GM19395 (cell line): ENCODE data around the gene PIH1D2.
"Not testable (repeated sequence)": the region's sequence is repeated elsewhere in the genome, so short reads cannot be mapped to it uniquely, and the experiment has no call there.

ENCODE experiments used
- ATAC-seq: cut with Tn5 transposase; IDR thresholded peaks from one replicate; pipeline ENCODE4 v1.9.1; 2021; ENCODE audit warnings: mild to moderate bottlenecking, moderate library complexity; ENCODE audit not compliant: unreplicated experiment

PIH1D2 gene

DNA sequence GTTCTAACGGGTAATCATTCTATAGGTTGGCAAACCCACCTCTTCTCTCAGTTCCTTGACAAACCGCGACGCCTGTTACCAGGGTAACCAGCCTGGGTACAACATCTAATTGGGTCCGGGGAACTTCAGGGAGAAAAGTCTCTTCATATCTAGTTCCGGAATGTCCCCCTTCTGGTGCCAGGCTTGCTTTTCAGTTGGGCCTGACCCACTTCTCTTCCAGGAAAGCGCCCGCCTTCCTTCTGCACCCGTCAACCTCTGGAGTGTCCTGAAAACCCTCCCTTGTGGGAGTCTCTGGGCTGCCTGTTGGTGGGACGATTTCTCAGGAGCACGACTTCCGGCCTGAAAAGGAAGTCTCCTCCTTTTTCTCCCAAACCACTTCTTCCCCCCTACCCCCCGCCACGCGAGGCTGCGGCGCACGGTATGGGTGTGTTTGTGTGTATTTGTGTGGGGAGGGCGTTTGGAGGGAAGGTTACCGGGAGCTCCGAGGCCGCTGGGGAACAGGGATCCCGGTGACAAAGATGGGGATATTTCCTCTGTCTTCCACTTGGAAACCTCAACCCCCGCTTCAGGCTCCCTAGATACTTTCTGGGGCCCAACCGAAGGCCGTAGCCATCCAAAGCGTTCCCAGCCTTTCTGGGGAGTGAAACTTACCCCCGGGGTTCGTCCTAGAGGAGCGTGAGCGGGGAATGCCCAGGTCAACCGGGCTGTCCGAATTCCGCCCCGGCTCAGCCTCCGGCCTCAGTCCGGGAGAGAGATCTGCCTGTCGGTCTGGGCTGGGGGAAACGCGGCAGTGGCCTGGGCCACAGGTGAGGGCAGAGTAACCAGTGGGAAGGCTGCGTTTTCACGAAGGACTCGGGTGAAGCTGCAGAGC, at the start of gene PIH1D2, which contains the start of gene NKAPD1:
Gene PIH1D2 (minus strand): TSS at position 77 of the 871 bp plus-strand sequence. CDS start 843 bp downstream, outside the sequence.
Gene NKAPD1 (plus strand): TSS at position 359 of the 871 bp plus-strand sequence. CDS start 1,276 bp downstream, outside the sequence.
- ATAC-seq = peak; percentile 93

GRCh38 chr11:112123129-112123528, 49.3 kb upstream of the PIH1D2 start:
- no peak for ATAC-seq

GRCh38 chr11:112121981-112122615, 48.3 kb upstream of the PIH1D2 start:
- ATAC-seq = no peak

DNA sequence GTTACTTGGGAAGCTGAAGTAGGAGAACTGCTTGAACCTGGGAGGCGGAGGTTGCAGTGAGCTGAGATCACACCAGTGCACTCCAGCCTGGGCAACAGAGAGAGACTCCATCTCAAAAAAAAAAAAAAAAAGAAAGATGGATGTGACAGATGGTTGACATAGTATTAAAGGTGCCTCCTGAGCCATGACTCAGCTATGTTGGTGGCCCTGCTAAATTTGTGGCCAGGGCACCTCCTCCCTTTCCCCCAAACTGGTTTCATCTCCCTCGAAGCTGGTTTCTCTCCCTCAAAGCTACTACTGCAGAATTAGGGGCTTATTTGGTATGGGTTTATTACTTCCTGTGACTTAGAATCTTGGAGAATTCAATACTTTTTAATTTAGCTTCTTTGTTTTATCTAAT, 44.4 kb upstream of the PIH1D2 start:
- ATAC-seq = no peak

GRCh38 chr11:112115386-112115785, 41.6 kb upstream of the PIH1D2 start:
- no peak for ATAC-seq

DNA sequence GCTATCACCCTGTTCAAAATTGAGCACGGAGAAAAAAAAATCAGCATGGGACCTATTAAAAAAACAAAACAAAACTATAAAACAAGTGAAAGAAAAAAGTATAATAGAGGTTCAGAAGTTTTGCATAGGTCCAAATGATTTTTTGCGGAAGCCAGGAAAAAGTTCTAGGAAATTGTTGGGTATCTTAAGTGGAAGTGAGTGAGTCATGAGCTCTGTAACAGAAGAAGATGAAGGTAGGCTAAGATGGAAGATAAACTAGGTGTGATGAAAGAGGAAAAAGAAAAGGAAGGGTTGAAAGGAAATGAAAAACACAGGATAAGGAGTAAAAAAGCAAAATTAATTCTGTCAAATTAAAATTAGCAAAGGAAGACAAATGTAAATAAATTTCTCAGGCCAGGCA, 40.6 kb upstream of the PIH1D2 start:
- ATAC-seq = no peak

- no peak for ATAC-seq
These were observed 40.0 kb upstream of the PIH1D2 start for GRCh38 chr11:112113539-112114457.

DNA sequence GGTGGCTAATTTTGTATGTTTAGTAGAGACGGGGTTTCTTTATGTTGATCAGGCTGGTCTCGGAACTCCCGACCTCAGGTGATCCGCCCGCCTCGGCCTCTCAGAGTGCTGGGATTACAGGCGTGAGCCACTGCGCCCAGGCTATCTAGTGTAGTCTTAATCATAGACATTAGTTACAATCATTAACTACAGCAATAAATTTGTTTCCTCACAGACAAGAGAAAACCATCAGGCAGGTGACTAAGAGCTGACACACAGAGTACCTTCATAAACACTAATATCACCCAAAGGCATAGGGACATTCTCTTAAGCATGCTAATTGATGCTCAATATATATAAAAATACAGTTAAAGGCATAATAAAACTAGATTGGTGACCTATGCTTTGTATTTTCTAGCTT, 32.3 kb upstream of the PIH1D2 start:
- no peak for ATAC-seq

GRCh38 chr11:112103446-112103845, 29.6 kb upstream of the PIH1D2 start:
- no peak for ATAC-seq

- ATAC-seq = no peak
These were observed 26.6 kb upstream of the PIH1D2 start for GRCh38 chr11:112100462-112100861.

- ATAC-seq = no peak
These were observed 24.1 kb upstream of the PIH1D2 start for GRCh38 chr11:112097734-112098528.

GRCh38 chr11:112096194-112096593, 22.4 kb upstream of the PIH1D2 start:
- ATAC-seq = no peak

- not testable (repeated sequence) for ATAC-seq
These were observed 21.5 kb upstream of the PIH1D2 start for GRCh38 chr11:112095302-112095701.

DNA sequence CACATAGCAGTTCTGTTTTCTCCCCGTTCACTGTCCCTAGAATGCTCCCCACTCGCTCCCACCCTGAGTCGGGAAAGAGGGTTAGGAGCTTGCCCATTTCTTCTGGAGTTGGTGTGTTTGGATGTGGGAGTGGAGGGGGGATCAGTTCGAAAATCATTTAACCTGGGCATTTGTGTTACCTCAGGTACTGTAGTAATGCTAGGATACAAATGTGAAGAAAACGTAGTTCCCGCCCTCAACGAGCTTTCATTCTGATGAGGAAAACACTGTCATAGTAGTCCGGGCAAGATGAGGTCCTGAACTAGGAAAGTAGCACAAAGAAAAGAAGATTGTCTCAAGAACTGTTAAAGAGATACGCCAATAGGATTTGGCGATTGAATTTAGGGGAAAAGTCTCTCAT, 13.4 kb upstream of the PIH1D2 start:
- no peak for ATAC-seq

GRCh38 chr11:112086422-112087191, 12.8 kb upstream of the PIH1D2 start, which contains the start of the genes SDHD and TIMM8B:
Gene SDHD (plus strand): TSS chr11:112086873. CDS start chr11:112086908, 35 bp downstream.
Gene TIMM8B (minus strand): TSS chr11:112086756. CDS start chr11:112086723, 33 bp downstream.
- ATAC-seq = peak; percentile 95

GRCh38 chr11:112085822-112086421, 12.1 kb upstream of the PIH1D2 start:
- ATAC-seq = peak; percentile 42

DNA sequence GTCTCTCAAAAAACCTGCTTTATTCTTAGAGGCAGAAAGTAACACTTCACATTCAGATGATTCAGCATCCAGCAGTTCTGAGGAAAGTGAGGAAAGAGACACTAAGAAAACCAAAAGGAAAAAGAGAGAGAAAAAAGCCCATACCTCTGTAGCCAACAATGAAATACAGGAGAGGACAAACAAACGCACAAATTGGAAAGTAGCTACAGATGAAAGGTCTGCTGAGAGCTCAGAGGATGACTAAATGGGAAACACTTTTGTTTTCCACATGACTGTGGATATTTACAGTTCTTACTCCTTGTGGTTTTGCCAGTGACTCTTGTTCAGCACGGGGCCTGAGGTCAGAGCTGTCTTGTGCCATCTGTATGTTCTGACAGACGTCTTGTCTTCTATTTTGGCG, 8.9 kb upstream of the PIH1D2 start:
- ATAC-seq = no peak

DNA sequence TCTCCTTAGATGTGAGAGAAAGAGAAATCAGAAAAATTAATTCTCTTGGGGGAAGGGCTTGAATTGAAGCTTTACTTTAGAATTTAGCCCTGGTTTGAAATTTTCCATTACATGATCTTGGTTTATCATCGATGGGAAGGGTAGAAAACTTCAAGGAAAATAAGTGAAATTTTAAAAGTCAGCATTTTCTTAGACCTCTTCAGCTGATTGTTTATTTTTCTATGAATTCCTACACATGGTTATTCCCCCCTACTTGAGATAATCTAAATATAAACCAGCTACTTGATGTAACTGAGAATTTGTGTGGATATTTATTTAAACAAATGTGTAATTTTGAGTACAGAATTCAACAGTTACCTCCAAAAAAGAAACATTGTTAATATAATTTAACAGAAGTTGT, 10.9 kb downstream of the PIH1D2 start:
- no peak for ATAC-seq

GRCh38 chr11:112058103-112058502, 15.7 kb downstream of the PIH1D2 start:
- no peak for ATAC-seq
